ENCODE data around the gene NFKBIE. TPM values are rescaled to one million over a fixed set of nuclear protein-coding genes. Genes with fewer than 3 reads are reported as not detected.

The NFKBIE gene
- total RNA-seq, 1 donor = 4.7 TPM

GRCh38 chr6:44253307-44254101, 11.8 kb downstream of the NFKBIE start:
- H3K9me3 ChIP-seq (ENCODE audit: low read depth, low read length) = no peaks in the 10 kb centered on the region
- no peak overlapping the region for H2AFZ ChIP-seq (ENCODE audit: low read length)
- peaks cover 73% of the 10 kb centered on the region for H3K36me3 ChIP-seq (ENCODE audit: insufficient read depth, low read length)
- no peak overlapping the region for H3K4me3 ChIP-seq (ENCODE audit: insufficient read depth, low read length)
- peaks cover 75% of the 10 kb centered on the region for H3K79me2 ChIP-seq (ENCODE audit: insufficient read depth, low read length)
- H4K20me1 ChIP-seq (ENCODE audit: insufficient read depth, low read length) = peaks cover 75% of the 10 kb centered on the region
- no peak overlapping the region for H3K27ac ChIP-seq (ENCODE audit: low read depth, low read length)
- H3K4me2 ChIP-seq (ENCODE audit: insufficient read depth, low read length) = no peak overlapping the region
- TF ChIP-seq CTCF (IDR thresholded peaks at IDR 0.05; ENCODE audit: extremely low read depth, low read depth, low read length) = peak; percentile 48
- peaks cover 32% of the 10 kb centered on the region for H3K4me1 ChIP-seq (ENCODE audit: insufficient read depth, low read length)
- peak; percentile 36 for DNase-seq (ENCODE audit: insufficient read length, low spot score, missing footprints)
- no peaks in the 10 kb centered on the region for H3K27me3 ChIP-seq (ENCODE audit: insufficient read depth, low read length)

- Histone ChIP-seq H3K27ac (ENCODE audit: low read depth, low read length) (no peak overlapping the region), H3K4me1 (ENCODE audit: insufficient read depth, low read length) (peaks cover 30% of the 10 kb centered on the region), H3K79me2 (ENCODE audit: insufficient read depth, low read length) (peaks cover 88% of the 10 kb centered on the region), H4K20me1 (ENCODE audit: insufficient read depth, low read length) (peaks cover 90% of the 10 kb centered on the region), H2AFZ (ENCODE audit: low read length) (no peak overlapping the region), H3K4me3 (ENCODE audit: insufficient read depth, low read length) (no peak overlapping the region), H3K4me2 (ENCODE audit: insufficient read depth, low read length) (no peak overlapping the region), H3K9me3 (ENCODE audit: low read depth, low read length) (no peaks in the 10 kb centered on the region), H3K36me3 (ENCODE audit: insufficient read depth, low read length) (peaks cover 73% of the 10 kb centered on the region), H3K27me3 (ENCODE audit: insufficient read depth, low read length) (no peaks in the 10 kb centered on the region)
- no peak for TF ChIP-seq CTCF (IDR thresholded peaks at IDR 0.05; ENCODE audit: extremely low read depth, low read depth, low read length)
- peak; percentile 23 for DNase-seq (ENCODE audit: insufficient read length, low spot score, missing footprints)
Observed at GRCh38 chr6:44251576-44252524, 13.5 kb downstream of the NFKBIE start.

- H3K4me2 ChIP-seq (ENCODE audit: insufficient read depth, low read length) = no peak overlapping the region
- no peak overlapping the region for H2AFZ ChIP-seq (ENCODE audit: low read length)
- no peaks in the 10 kb centered on the region for H3K9me3 ChIP-seq (ENCODE audit: low read depth, low read length)
- H3K27ac ChIP-seq (ENCODE audit: low read depth, low read length) = no peak overlapping the region
- no peak overlapping the region for H3K4me3 ChIP-seq (ENCODE audit: insufficient read depth, low read length)
- peak; percentile 39 for DNase-seq (ENCODE audit: insufficient read length, low spot score, missing footprints)
- no peaks in the 10 kb centered on the region for H3K27me3 ChIP-seq (ENCODE audit: insufficient read depth, low read length)
- H3K4me1 ChIP-seq (ENCODE audit: insufficient read depth, low read length) = peaks cover 24% of the 10 kb centered on the region
- peaks cover 78% of the 10 kb centered on the region for H3K79me2 ChIP-seq (ENCODE audit: insufficient read depth, low read length)
- peaks cover 71% of the 10 kb centered on the region for H3K36me3 ChIP-seq (ENCODE audit: insufficient read depth, low read length)
- H4K20me1 ChIP-seq (ENCODE audit: insufficient read depth, low read length) = peaks cover 79% of the 10 kb centered on the region
- TF ChIP-seq CTCF (IDR thresholded peaks at IDR 0.05; ENCODE audit: extremely low read depth, low read depth, low read length) = no peak
Observed at GRCh38 chr6:44250718-44251123, 14.6 kb downstream of the NFKBIE start.

Measured in osteoblast (primary cell).